ENCODE measurements around the gene PBX4.

The PBX4 gene

DNA sequence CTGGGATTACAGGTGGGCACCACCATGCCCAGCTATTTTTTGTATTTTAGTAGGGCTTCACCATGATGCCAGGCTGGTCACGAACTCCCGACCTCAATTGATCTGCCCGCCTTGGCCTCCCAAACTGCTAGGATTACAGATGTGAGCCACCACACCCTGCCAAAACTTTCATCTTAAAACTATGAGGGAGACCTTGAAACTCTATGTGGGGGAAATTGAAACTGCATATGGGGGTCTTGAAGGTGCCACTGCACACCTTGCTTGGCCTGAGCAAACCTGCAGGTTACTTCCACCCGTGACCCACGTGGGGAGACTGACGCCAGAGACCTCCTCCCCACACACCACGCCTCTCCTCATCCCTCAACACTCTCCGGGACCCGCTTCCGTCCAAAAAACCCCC is 64.8 kb downstream of the PBX4 start:
- no peak for DNase-seq (ENCODE audit: low read depth)

GRCh38 chr19:19552798-19553197 is 65.7 kb downstream of the PBX4 start:
- DNase-seq (ENCODE audit: low read depth): peak; percentile 37

GRCh38 chr19:19551853-19552192 is 66.7 kb downstream of the PBX4 start:
- no peak for DNase-seq (ENCODE audit: low read depth)

DNA sequence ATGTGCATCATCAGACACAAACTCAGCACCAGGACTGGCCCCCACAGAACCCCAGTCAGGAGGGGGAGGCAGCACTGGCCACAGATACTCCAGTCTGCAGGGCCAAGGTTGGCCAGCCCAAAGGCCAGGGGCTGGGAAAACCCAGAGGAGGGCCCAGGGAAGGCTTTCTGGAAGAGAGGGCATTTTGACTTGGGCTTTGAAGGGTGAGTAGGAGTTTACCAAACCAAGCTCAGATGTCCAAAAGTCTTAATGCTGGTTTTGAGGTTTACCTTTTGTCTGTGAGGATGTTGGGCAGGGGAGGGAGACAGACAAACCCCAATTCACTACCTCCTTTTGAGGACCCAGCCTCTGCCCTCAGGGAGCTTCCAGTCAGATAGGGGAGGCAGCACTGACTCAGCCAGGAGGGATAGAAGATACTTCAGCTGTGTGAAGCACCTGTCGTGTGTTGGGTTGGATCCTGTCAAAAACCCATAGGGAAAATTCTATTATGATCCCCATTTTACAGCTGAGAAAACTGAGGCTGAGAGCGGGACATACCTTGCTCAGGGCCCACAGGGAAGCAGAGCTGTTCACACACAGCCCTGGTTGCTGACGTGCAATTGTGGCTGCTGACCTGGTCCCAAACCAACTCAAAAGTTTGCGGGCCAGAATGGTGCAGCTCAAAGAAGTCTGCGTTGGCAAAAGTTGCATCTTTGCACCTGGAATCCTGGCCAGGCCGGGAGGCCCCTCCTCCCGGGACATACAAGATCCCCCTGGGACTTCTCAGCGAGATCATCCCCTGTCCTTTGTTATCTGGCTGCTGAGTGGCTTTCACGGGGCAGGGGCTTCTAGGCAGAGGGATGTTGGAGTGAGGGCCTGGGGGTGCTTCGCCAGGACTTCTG is 67.3 kb downstream of the PBX4 start:
- DNase-seq (ENCODE audit: low read depth): no peak

GRCh38 chr19:19550485-19550929 is 68.0 kb downstream of the PBX4 start:
- peak; percentile 61 for DNase-seq (ENCODE audit: low read depth)

DNA sequence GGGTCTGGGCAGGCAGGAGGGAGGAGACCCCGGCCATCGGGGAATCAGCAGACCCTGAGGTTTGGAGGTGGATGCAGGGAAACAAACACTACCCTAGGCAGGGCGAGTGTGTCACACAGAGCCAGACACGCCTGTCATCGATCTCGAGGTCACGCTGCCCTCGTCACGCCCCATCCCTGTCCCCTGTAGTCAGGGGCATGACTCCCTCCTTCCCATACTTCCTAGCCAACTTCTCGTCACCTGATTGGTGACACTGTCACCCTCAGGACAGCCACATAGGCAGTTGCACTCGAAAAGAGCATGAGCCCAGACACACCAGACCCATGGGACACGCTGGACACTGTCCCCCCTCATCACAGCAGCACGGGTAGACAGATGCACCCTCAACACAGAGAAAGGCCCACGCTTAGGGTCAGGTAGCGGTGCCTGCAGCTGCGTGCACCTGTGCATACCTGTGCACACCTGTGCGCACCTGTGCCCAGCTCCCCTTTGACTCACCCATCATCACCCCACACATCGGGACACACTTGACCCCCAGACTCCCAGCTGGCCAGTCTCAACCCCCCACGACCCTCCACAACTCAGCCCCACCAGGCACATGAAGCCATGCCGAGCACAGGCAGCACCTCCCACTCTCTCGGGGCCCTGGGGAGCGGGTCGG is 68.6 kb downstream of the PBX4 start:
- no peak for DNase-seq (ENCODE audit: low read depth)

DNA sequence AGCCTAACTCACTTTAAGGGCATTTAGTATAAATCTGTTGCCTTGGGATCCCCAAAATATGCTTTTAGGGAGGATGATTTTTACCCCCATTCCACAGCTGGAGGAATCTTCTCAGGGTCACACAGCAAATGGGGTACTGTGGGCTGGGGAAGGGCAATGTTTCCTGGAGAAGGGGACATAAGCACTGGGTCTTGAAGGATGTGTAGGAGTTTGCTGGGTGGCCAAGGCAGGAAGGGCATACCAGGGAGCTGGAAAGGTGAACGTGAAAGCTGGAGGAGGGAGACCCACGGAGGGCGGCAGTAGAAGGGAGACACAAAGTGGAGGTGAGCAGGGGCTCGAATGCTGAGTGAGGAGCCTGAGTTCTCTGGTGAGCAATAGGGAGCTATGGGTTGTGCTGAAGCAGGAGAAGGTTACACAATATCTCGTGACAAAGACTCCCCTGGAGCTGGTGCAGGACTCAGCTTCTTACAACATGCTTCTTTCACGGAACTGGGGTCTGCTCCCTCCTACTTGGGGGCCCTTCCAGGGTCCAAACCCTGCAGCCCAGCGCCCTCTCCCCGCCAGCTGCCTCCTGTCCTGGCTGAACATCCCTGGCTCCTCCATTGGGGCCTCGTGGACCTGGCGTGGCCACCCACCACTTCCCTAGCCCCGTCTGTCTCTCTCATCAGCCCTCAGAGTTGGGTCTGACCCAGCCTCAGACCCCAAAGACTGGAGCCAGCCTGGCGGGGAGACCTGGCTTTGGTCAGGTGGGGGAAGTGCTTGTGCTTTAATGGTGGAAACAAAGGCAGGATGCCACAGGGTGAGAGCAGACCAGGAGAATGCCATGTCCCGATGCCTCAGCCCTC is 69.3 kb downstream of the PBX4 start:
- no peak for DNase-seq (ENCODE audit: low read depth)

DNA sequence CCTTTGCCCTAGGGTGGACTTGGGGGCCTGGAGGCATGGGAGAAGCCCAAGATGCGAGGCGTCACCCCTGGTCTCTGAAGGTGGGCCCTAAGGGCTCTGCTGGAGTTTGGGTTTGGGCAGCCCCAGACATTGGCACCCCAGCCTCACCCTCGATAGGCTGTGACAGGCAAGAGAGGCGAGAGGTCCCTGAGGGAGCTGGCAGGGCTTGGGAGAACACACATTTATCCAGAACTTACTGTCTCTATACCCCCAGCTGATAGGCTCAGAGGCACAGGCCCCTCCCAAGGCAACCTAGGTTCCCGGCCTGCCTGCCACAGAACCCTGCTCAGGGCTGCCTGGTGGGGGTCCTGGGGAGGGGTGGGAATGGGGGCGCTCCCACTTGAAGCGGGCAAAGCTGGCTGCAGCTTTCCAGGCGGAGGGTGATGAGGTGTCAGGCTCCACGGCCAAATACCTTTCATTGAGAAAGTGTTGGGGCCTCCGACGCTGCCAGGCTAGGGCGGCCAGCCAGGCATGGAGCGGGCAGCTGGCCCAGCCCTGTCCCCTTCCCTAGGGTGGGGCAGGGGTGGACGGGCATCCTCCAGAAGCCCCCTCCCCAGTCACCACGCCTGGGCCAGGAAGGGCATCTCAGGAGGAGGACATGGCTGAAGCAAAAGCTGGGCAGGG is 70.7 kb downstream of the PBX4 start:
- DNase-seq (ENCODE audit: low read depth): no peak

DNA sequence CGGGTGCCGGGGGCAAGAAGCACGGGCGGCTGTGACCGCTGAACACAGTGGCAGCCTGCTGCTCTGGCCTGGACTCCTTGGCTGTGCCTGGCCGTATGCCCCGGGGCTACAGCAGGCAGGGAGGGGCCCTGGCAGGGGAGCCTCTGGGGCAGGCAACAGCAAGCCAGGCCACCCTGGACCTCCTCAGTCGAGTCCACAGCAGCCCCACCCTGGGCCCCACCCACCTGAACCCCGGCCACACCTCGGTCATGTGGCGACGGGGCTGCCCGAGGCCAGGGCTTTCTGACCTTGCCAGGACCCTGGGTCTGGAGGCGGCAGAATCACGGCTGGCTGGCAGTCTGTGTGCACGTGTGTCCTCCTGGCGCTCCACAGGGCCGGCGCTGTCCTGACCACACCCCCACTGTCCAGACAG is 71.7 kb downstream of the PBX4 start:
- DNase-seq (ENCODE audit: low read depth): no peak

GRCh38 chr19:19545707-19546106 is 72.8 kb downstream of the PBX4 start:
- DNase-seq (ENCODE audit: low read depth): no peak

DNA sequence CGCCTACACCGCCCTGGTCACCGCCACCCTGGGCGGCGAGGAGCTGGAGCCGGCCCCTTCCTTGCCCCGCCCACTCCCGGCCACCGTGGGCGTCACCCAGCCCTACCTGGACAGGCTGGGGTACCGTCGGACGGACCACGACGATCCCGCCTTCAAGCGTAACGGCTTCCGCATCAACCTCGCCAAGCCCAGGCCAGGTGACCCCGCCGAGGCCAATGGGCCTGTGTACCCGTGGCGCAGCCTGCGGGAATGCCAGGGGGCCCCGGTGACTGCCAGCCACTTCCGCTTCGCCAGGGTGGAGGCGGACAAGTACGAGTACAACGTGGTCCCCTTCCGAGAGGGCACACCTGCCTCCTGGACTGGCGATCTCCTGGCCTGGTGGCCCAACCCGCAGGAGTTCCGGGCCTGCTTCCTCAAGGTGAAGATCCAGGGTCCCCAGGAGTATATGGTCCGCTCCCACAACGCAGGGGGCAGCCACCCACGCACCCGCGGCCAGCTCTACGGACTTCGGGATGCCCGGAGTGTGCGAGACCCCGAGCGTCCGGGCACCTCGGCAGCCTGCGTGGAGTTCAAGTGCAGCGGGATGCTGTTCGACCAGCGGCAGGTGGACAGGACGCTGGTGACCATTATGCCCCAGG is 73.4 kb downstream of the PBX4 start:
- DNase-seq (ENCODE audit: low read depth): no peak

DNA sequence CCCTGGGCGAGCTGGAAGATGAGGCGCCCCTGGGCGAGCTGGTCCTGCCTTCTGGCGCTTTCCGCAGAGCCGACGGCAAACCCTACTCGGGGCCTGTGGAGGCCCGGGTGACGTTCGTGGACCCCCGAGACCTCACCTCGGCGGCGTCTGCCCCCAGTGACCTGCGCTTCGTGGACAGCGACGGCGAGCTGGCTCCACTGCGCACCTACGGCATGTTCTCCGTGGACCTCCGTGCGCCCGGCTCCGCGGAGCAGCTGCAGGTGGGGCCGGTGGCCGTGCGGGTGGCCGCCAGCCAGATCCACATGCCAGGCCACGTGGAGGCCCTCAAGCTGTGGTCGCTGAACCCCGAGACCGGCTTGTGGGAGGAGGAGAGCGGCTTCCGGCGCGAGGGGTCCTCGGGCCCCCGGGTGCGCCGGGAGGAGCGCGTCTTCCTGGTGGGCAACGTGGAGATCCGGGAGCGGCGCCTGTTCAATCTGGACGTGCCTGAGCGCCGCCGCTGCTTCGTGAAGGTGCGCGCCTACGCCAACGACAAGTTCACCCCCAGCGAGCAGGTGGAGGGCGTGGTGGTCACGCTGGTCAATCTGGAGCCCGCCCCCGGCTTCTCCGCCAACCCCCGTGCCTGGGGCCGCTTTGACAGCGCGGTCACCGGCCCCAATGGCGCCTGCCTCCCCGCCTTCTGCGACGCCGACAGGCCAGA is 74.1 kb downstream of the PBX4 start:
- DNase-seq (ENCODE audit: low read depth): no peak

DNA sequence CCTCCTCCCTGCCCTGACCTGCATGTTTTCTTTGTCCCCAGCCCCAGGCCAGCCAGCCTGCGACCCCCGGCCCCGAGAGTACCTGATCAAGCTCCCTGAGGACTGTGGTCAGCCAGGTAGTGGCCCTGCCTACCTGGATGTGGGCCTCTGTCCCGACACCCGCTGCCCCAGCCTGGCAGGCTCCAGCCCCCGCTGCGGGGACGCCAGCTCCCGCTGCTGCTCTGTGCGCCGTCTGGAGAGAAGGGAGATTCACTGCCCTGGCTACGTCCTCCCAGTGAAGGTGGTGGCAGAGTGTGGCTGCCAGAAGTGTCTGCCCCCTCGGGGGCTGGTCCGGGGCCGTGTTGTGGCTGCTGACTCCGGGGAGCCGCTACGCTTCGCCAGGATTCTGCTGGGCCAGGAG is 74.8 kb downstream of the PBX4 start:
- no peak for DNase-seq (ENCODE audit: low read depth)

- DNase-seq (ENCODE audit: low read depth): no peak
Measured at GRCh38 chr19:19543101-19543500, 75.4 kb downstream of the PBX4 start.

DNA sequence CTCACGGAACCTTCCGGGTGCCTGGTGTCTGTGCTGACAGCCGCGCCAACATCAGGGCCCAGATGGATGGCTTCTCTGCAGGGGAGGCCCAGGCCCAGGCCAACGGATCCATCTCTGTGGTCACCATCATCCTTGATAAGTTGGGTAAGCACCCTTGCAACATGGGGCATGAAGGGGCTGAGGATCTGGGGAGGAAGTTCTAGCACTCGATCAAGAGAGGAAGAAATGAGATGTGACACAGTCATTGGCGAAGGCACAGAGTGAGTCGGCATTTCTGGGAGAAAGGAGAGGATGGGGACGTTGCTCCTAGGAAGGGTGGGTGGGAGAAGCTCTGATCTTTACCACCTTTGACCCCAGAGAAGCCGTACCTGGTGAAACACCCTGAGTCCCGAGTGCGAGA is 76.0 kb downstream of the PBX4 start:
- no peak for DNase-seq (ENCODE audit: low read depth)

DNA sequence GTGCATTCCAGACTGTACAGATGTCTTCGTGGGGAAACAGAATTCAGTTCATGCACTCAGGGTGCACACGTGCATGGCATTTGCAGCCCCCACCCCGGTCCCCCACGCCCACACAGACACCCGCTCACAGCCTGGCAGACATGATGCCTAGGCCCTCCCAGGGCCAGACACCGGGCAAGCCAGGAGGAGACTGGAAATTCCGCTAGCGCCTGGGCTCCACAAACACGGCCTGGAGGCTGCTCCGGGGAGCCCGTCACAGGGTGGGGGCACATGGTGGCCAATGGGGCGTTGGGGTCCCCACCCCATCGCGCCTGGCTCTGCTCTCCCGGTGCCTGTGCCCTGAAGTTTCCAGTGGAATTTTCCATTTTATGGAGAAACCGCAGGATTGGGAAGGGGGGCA is 76.9 kb downstream of the PBX4 start:
- no peak for DNase-seq (ENCODE audit: low read depth)

DNA sequence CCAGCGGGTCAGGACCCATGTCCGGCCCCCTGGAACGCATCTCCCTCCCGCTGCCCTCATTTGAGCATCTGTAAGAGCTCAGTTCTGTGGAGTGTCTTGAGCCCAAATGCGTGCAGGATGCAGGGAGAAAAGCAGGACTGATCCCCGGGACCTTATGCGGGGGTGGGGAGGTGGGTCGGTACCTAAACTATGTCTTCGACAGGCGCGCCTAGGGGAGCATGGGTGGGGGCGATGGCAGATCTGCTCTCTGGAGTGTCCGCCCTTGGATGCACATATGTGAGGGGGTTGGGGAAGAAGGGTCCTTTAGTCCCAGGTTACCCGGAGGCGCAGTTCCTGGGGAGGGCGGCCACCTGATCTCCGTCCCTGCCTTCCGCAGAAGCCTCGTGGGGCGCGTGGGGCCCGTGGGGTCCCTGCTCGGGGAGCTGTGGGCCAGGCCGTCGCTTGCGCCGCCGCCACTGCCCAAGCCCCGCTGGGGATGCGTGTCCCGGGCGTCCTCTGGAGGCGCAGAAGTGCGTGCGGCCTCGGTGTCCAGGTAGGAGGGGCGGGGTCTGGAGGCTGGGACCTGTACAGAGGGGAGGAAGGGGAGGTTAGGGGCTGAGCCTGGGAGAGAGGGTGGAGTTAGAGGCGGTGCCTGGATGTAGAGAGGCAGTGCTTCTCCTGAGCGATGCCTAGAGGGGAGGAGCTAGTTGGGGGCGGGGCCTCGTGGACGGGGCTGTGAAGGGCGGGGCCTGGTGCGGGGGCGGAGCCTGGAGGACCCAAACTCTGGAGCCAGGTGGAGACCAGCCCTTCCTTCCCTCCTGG is 77.6 kb downstream of the PBX4 start:
- peak; percentile 60 for DNase-seq (ENCODE audit: low read depth)

GRCh38 chr19:19540064-19540714 is 78.3 kb downstream of the PBX4 start:
- DNase-seq (ENCODE audit: low read depth): peak; percentile 64

DNA sequence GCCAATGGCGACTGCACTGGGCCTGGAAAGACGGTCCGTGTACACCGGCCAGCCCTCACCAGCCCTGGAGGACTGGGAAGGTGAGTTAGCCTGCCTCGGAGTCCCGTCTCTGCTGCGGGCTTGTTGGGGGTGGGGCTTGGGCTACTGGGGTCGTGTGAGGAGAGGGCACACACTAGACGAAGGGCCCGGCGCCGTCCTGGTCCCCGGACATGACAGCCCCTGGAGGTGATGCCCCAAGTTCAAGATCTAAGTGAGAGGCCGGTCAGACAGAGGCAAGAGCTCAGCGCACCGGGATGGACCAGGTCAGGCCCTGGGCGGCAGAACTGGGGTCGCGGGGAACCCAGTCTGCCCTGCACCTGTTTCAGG is 78.8 kb downstream of the PBX4 start:
- no peak for DNase-seq (ENCODE audit: low read depth)

DNA sequence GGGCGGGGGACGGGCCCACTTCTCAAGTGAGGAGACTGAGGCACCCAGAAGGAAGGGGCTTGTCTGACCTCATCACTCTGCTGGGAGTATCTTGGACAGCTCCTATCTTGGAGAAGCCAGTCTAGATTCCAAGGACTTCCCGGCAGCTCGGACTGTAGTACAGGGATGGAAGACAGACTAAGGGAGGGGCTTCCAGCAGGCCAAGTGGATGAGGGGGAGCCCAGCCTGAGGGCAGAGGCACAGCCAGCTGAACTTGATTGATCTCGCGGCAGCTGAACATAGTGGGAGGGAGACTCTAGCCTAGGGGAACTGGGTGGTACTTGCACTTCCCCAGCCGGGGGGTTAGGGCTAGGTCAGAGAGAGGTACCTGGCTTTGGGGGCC is 79.7 kb downstream of the PBX4 start:
- DNase-seq (ENCODE audit: low read depth): peak; percentile 29

All from EH (cell line).